GM12872 (cell line): ENCODE measurements around the gene UPK1A.
A peak's percentile ranks its signal among the peaks of the same experiment; 100 is the strongest.

Source experiments
- TF ChIP-seq, protein P1 (sequence below): IDR thresholded peaks from 3 replicates; pipeline ENCODE4 v1.5.1; 2011; ENCODE audit warnings: low read depth, mild to moderate bottlenecking, low read length, moderate library complexity; ENCODE audit not compliant: insufficient read depth

Gene UPK1A

GRCh38 chr19:35715981-35716800 lies 49.9 kb downstream of the UPK1A start:
- TF ChIP-seq, protein P1, sequence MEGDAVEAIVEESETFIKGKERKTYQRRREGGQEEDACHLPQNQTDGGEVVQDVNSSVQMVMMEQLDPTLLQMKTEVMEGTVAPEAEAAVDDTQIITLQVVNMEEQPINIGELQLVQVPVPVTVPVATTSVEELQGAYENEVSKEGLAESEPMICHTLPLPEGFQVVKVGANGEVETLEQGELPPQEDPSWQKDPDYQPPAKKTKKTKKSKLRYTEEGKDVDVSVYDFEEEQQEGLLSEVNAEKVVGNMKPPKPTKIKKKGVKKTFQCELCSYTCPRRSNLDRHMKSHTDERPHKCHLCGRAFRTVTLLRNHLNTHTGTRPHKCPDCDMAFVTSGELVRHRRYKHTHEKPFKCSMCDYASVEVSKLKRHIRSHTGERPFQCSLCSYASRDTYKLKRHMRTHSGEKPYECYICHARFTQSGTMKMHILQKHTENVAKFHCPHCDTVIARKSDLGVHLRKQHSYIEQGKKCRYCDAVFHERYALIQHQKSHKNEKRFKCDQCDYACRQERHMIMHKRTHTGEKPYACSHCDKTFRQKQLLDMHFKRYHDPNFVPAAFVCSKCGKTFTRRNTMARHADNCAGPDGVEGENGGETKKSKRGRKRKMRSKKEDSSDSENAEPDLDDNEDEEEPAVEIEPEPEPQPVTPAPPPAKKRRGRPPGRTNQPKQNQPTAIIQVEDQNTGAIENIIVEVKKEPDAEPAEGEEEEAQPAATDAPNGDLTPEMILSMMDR: no peak

DNA sequence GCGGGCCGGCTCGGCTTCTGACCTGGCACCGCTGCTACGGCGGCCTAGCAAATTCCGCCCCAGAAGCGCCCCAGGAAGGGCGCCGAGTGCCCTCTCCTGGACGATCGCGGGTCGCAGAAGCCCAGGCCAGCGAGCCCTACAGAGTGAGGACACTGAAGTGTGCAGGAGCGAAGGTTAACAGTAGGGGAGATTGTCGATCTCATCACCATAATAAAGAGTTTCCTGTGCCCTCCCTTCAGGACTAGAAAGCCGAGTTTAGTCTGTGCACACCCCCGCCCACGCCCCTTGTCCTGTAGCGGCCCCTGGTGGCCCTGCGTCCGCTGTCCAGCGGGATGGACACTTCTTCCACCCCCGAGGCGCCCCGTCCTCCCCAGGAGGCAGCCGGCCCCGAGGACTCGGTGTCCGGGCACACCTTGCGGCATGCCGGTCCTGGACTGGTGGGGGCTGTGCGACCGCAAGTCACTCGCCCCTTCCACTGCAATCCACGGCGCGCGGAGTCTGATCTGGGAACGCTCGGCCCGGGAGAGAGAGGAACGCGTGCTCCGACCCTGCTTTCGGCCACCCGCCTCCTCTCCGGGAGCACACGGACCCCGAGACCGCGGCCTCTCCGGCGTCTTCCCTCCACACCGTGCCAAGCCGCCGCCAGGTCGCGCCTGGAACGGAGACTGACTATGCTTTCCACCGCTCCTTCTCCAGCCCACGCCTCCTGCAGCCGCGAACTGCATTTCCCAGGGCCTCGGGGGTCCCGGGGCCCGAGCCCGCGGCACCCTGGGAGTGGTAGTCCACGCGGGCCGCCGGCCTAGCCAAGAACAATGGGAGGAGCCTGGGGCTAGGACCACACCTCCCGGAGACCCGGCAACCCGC lies 50.7 kb downstream of the UPK1A start:
- TF ChIP-seq, protein P1: peak; percentile 83

- TF ChIP-seq, protein P1: no peak
Measured at GRCh38 chr19:35717665-35718344, 51.5 kb downstream of the UPK1A start, which contains the start of gene KMT2B. KMT2B (plus strand) TSS chr19:35718003; CDS start chr19:35718019, 16 bp downstream.

GRCh38 chr19:35718345-35719041 lies 52.2 kb downstream of the UPK1A start:
- TF ChIP-seq, protein P1: no peak

DNA sequence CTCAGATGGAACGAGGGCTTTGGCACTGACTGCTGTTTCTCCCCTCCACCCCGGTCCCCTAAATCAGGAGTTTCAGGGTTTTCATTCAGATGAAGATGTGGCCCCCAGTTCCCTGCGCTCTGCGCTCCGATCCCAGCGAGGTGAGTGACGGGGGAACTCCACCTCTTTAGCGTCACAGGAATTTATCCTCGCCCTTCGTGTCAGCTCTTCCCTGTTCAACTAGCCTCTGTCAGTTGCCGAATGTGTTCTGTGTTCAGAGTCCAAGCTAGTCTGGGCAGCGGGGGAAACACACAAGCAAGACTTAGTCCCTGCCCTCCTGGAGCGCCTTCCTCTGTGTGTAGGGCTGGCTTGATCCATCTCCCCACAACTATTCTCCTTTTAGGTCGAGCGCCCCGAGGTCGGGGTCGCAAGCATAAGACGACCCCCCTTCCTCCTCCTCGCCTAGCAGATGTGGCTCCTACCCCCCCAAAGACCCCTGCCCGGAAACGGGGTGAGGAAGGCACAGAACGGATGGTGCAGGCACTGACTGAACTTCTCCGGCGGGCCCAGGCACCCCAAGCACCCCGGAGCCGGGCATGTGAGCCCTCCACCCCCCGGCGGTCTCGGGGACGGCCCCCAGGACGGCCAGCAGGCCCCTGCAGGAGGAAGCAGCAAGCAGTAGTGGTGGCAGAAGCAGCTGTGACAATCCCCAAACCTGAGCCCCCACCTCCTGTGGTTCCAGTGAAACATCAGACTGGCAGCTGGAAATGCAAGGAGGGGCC lies 53.3 kb downstream of the UPK1A start:
- TF ChIP-seq, protein P1: no peak

DNA sequence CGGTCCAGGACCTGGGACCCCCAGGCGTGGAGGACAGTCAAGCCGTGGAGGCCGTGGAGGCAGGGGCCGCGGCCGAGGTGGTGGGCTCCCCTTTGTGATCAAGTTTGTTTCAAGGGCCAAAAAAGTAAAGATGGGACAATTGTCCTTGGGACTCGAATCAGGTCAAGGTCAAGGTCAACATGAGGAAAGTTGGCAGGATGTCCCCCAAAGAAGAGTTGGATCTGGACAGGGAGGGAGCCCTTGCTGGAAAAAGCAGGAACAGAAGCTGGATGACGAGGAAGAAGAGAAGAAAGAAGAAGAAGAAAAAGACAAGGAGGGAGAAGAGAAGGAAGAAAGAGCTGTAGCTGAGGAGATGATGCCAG lies 53.8 kb downstream of the UPK1A start:
- TF ChIP-seq, protein P1: no peak
